ENCODE measurements around the gene NCKAP1. TPM values are rescaled to one million over a fixed set of nuclear protein-coding genes. Genes with fewer than 3 reads are reported as not detected.
"Not testable (repeated sequence)": the region's sequence is repeated elsewhere in the genome, so short reads cannot be mapped to it uniquely, and the experiment has no call there.

The NCKAP1 gene
- total RNA-seq, 1 donor from 2014 or later: 106 TPM

- Mint-ChIP-seq H3K4me1 (peaks cover 21% of the 10 kb centered on the region), H3K27me3 (ENCODE audit: low read depth) (no peaks in the 10 kb centered on the region), H3K36me3 (ENCODE audit: low read depth) (peaks cover 54% of the 10 kb centered on the region), H3K9me3 (peaks cover 18% of the 10 kb centered on the region), H3K4me3 (no peak overlapping the region), H3K27ac (ENCODE audit: unreplicated experiment) (no peak overlapping the region)
- TF ChIP-seq CTCF (conservative IDR thresholded peaks at IDR 0.05): no peak
- no peak for DNase-seq (ENCODE audit: low read depth, low spot score)
Observed at GRCh38 chr2:182972548-182972942, 65.7 kb downstream of the NCKAP1 start.

GRCh38 chr2:182971820-182972547 is 66.3 kb downstream of the NCKAP1 start:
- DNase-seq (ENCODE audit: low read depth, low spot score): no peak

GRCh38 chr2:182970486-182970885 is 67.8 kb downstream of the NCKAP1 start:
- H3K4me1 Mint-ChIP-seq: peaks cover 21% of the 10 kb centered on the region
- no peaks in the 10 kb centered on the region for H3K27me3 Mint-ChIP-seq (ENCODE audit: low read depth)
- TF ChIP-seq CTCF (conservative IDR thresholded peaks at IDR 0.05): no peak
- no peak for DNase-seq (ENCODE audit: low read depth, low spot score)
- no peak overlapping the region for H3K4me3 Mint-ChIP-seq
- H3K9me3 Mint-ChIP-seq: peaks cover 18% of the 10 kb centered on the region
- H3K27ac Mint-ChIP-seq (ENCODE audit: unreplicated experiment): peak overlapping the region; percentile 72
- peaks cover 60% of the 10 kb centered on the region for H3K36me3 Mint-ChIP-seq (ENCODE audit: low read depth)

More at GRCh38 chr2:182971820-182972547, 66.3 kb downstream of the NCKAP1 start:
- TF ChIP-seq CTCF (conservative IDR thresholded peaks at IDR 0.05): no peak
- no peak overlapping the region for H3K27ac Mint-ChIP-seq (ENCODE audit: unreplicated experiment)
- no peak overlapping the region for H3K4me3 Mint-ChIP-seq
- H3K4me1 Mint-ChIP-seq: peaks cover 21% of the 10 kb centered on the region
- H3K36me3 Mint-ChIP-seq (ENCODE audit: low read depth): peaks cover 55% of the 10 kb centered on the region
- no peaks in the 10 kb centered on the region for H3K27me3 Mint-ChIP-seq (ENCODE audit: low read depth)
- H3K9me3 Mint-ChIP-seq: peaks cover 18% of the 10 kb centered on the region

- Mint-ChIP-seq H3K4me1 (peaks cover 7% of the 10 kb centered on the region), H3K36me3 (ENCODE audit: low read depth) (peaks cover 52% of the 10 kb centered on the region), H3K27ac (ENCODE audit: unreplicated experiment) (no peak overlapping the region), H3K9me3 (peaks cover 18% of the 10 kb centered on the region), H3K27me3 (ENCODE audit: low read depth) (no peaks in the 10 kb centered on the region), H3K4me3 (no peak overlapping the region)
- DNase-seq (ENCODE audit: low read depth, low spot score): no peak
- no peak for TF ChIP-seq CTCF (conservative IDR thresholded peaks at IDR 0.05)
Observed at GRCh38 chr2:182968493-182968892, 69.8 kb downstream of the NCKAP1 start.

- not testable (repeated sequence) for H3K27me3 Mint-ChIP-seq (ENCODE audit: low read depth); DNase-seq (ENCODE audit: low read depth, low spot score); H3K27ac Mint-ChIP-seq (ENCODE audit: unreplicated experiment); H3K9me3 Mint-ChIP-seq; H3K4me3 Mint-ChIP-seq; H3K4me1 Mint-ChIP-seq
- H3K36me3 Mint-ChIP-seq (ENCODE audit: low read depth): peaks cover 46% of the 10 kb centered on the region
Observed at GRCh38 chr2:182966356-182966755, 71.9 kb downstream of the NCKAP1 start.

- H3K36me3 Mint-ChIP-seq (ENCODE audit: low read depth): peaks cover 38% of the 10 kb centered on the region
- H3K9me3 Mint-ChIP-seq: peaks cover 7% of the 10 kb centered on the region
- no peak for TF ChIP-seq CTCF (conservative IDR thresholded peaks at IDR 0.05)
- no peak for DNase-seq (ENCODE audit: low read depth, low spot score)
- no peaks in the 10 kb centered on the region for H3K27me3 Mint-ChIP-seq (ENCODE audit: low read depth)
- H3K27ac Mint-ChIP-seq (ENCODE audit: unreplicated experiment): no peak overlapping the region
- no peak overlapping the region for H3K4me3 Mint-ChIP-seq
- H3K4me1 Mint-ChIP-seq: no peaks in the 10 kb centered on the region
Observed at GRCh38 chr2:182962641-182963040, 75.6 kb downstream of the NCKAP1 start.

GRCh38 chr2:182960869-182961268 is 77.4 kb downstream of the NCKAP1 start:
- not testable (repeated sequence) for DNase-seq (ENCODE audit: low read depth, low spot score); H3K4me1 Mint-ChIP-seq; H3K4me3 Mint-ChIP-seq; H3K9me3 Mint-ChIP-seq; H3K27ac Mint-ChIP-seq (ENCODE audit: unreplicated experiment); H3K27me3 Mint-ChIP-seq (ENCODE audit: low read depth)
- peaks cover 32% of the 10 kb centered on the region for H3K36me3 Mint-ChIP-seq (ENCODE audit: low read depth)

All from neural crest cell (in vitro differentiated cells).